B cell (primary cell): ENCODE measurements around the gene FLT1. TPM values are rescaled to one million over a fixed set of nuclear protein-coding genes. Genes with fewer than 3 reads are reported as not detected.

Source experiments
- ATAC-seq: fragments of 200-7000 bp; cut with Tn5 transposase; one replicate; pipeline ENCODE4 v1.10.0; 2021; ENCODE audit warnings: low read depth, mild to moderate bottlenecking, moderate number of reproducible peaks, moderate library complexity
- CTCF ChIA-PET: fragments of 350-600 bp; sonication (Branson Sonifier 250); formaldehyde crosslinking; loops from one replicate; lab custom pipeline; 2021; ENCODE audit warnings: antibody characterized with exemption, inconsistent platforms; lab: Charles Lee
- POLR2A ChIA-PET: fragments of 350-600 bp; sonication (Branson Sonifier 250); formaldehyde crosslinking; loops from one replicate; lab custom pipeline; 2021; ENCODE audit warnings: antibody characterized with exemption; lab: Charles Lee
- DNase-seq: peaks from one replicate; pipeline ENCODE4 v3.0.0; 2013
- H2AFZ ChIP-seq: 2 replicates; pipeline ENCODE4 v1.6.1; 2012; ENCODE audit warnings: mild to moderate bottlenecking, low read depth, low read length; ENCODE audit not compliant: insufficient read depth, poor library complexity, severe bottlenecking
- H3K27ac ChIP-seq, 2 donors: 1 replicate in 1 of 2; 2 replicates in 1 of 2; pipeline ENCODE4 v1.5.1; 2012 to 2013; ENCODE audit warnings: low read length in 2 of 2, mild to moderate bottlenecking in 2 of 2, moderate library complexity in 1 of 2
- H3K27me3 ChIP-seq, 4 experiments: fragments of 200-600 bp in 1 of 4; sonication (generic) in 1 of 4; replicated peaks in 1 of 4; 1 replicate in 2 of 4; 2 replicates in 2 of 4; pipeline versions ENCODE4 v1.6.1 to v1.7.0; 2013 to 2016; ENCODE audit warnings: low read length in 3 of 4, mild to moderate bottlenecking in 2 of 4, mixed read lengths in 1 of 4, moderate library complexity in 1 of 4; ENCODE audit not compliant: insufficient read depth in 4 of 4, control insufficient read depth in 3 of 4; ENCODE audit errors: control extremely low read depth in 1 of 4
- H3K36me3 ChIP-seq, 2 experiments: replicated peaks in 1 of 2; 1 replicate in 1 of 2; 2 replicates in 1 of 2; pipeline versions ENCODE4 v1.6.1 to v1.7.1; 2013; ENCODE audit warnings: low read length in 1 of 2; ENCODE audit not compliant: insufficient read depth in 2 of 2, control insufficient read depth in 1 of 2; ENCODE audit errors: control extremely low read depth in 1 of 2, extremely low read depth in 1 of 2
- H3K4me1 ChIP-seq, 2 donors: fragments of 200-600 bp in 1 of 2; sonication (generic) in 1 of 2; 1 replicate in 1 of 2; 2 replicates in 1 of 2; pipeline versions ENCODE4 v1.5.1 to v1.6.1; 2013 to 2017; ENCODE audit warnings: low read length in 2 of 2; ENCODE audit not compliant: control insufficient read depth in 2 of 2, insufficient read depth in 2 of 2
- H3K4me2 ChIP-seq: replicated peaks from 2 replicates; pipeline ENCODE3; 2012; ENCODE audit warnings: mild to moderate bottlenecking, low read depth, low read length; ENCODE audit not compliant: poor library complexity, severe bottlenecking
- H3K4me3 ChIP-seq, 5 experiments: fragments of 200-600 bp in 1 of 5; sonication (generic) in 1 of 5; 1 replicate in 3 of 5; 2 replicates in 2 of 5; pipeline versions ENCODE4 v1.5.1 to v1.7.0; 2011 to 2016; ENCODE audit warnings: low read length in 4 of 5, mild to moderate bottlenecking in 4 of 5, low read depth in 2 of 5, control low read depth in 1 of 5, moderate library complexity in 1 of 5; ENCODE audit not compliant: insufficient read depth in 1 of 5; ENCODE audit errors: control extremely low read depth in 1 of 5, extremely low read depth in 1 of 5
- H3K79me2 ChIP-seq: fragments of 200-600 bp; sonication (generic); one replicate; pipeline ENCODE4 v1.6.0; 2016; ENCODE audit warnings: low read length; ENCODE audit not compliant: control insufficient read depth, insufficient read depth
- H3K9ac ChIP-seq: fragments of 200-600 bp; sonication (generic); 2 replicates; pipeline ENCODE4 v1.6.1; 2017; ENCODE audit warnings: mild to moderate bottlenecking, low read length, moderate library complexity
- H3K9me3 ChIP-seq, 3 donors: one replicate each; pipeline versions ENCODE4 v1.6.1 to v1.7.1; 2013; ENCODE audit warnings: low read length in 2 of 3; ENCODE audit not compliant: control insufficient read depth in 2 of 3, insufficient read depth in 1 of 3; ENCODE audit errors: control extremely low read depth in 1 of 3
- H4K20me1 ChIP-seq: 2 replicates; pipeline ENCODE4 v1.6.0; 2012; ENCODE audit warnings: mild to moderate bottlenecking, low read length; ENCODE audit not compliant: insufficient read depth, control insufficient read depth, poor library complexity, severe bottlenecking
- H3K27ac Mint-ChIP-seq: one replicate; pipeline ENCODE4 v1.8.0; 2021; ENCODE audit warnings: mixed read lengths
- H3K27me3 Mint-ChIP-seq: one replicate; pipeline ENCODE4 v1.8.0; 2021; ENCODE audit warnings: mixed read lengths
- H3K4me1 Mint-ChIP-seq: one replicate; pipeline ENCODE4 v1.8.0; 2021; ENCODE audit warnings: mixed read lengths
- H3K4me3 Mint-ChIP-seq: one replicate; pipeline ENCODE4 v1.8.0; 2021; ENCODE audit warnings: mixed read lengths
- H3K9me3 Mint-ChIP-seq: one replicate; pipeline ENCODE4 v1.8.0; 2022; ENCODE audit warnings: mixed read lengths; ENCODE audit not compliant: insufficient read depth
- EZH2 ChIP-seq: IDR thresholded peaks from 2 replicates; pipeline ENCODE4 v1.6.1; 2012; ENCODE audit warnings: borderline replicate concordance, low read depth, mild to moderate bottlenecking, moderate library complexity, low read length; ENCODE audit not compliant: insufficient read depth, poor library complexity, severe bottlenecking
- WGBS: methylation state at CpG from one replicate; pipeline ENCODE4 v1.1.5; 2013; ENCODE audit warnings: missing lambda C conversion rate; ENCODE audit not compliant: insufficient coverage; 5-methylcytosine and 5-hydroxymethylcytosine counted together
- intact Hi-C: fragments of 100-400 bp; cut with micrococcal nuclease; formaldehyde crosslinking; loops from one replicate; pipeline ENCODE4 v1.10.0; 2022
- polyA plus RNA-seq: library from polyadenylated mRNA; depleted of rRNA; stranded (reverse); fragments of >200 nt; gene quantifications from 2 replicates; pipeline ENCODE4 v1.2.3, GENCODE V29; 2012
- total RNA-seq, 2 donors: library from RNA; stranded (reverse); fragments of 120-200 nt in 1 of 2; gene quantifications; 1 replicate in 1 of 2; 2 replicates in 1 of 2; pipeline versions ENCODE4 v1.2.3 to v1.2.4, GENCODE V29; 2013 to 2022
- TF ChIP-seq, protein P1 (sequence below): fragments of 200-600 bp; IDR thresholded peaks from one replicate; pipeline ENCODE4 v1.8.0; 2022; ENCODE audit warnings: antibody characterized with exemption, mild to moderate bottlenecking

The FLT1 gene
- total and polyA plus RNA-seq, 2 donors (not counting 1 experiment from before 2014, with no cell fraction given) = 1.1 to 1.2 TPM

- Histone ChIP-seq H3K9ac (no peak overlapping the region), H4K20me1 (no peaks in the 10 kb centered on the region), H3K4me1 (peaks cover 57 to 62% of the 10 kb centered on the region in 2 donors), H3K4me3 (peak overlapping the region in 1 of 5 experiments; percentile 29), H3K79me2 (no peaks in the 10 kb centered on the region), H3K27me3 (peaks cover 3 to 55% (median 36%) of the 10 kb centered on the region in 4 experiments), H3K9me3 (peaks cover 0 to 4% (median 0%) of the 10 kb centered on the region in 3 donors), H3K36me3 (no peaks in the 10 kb centered on the region), H2AFZ (no peak overlapping the region), H3K27ac (no peak overlapping the region), H3K4me2 (peak overlapping the region; percentile 57)
- Mint-ChIP-seq H3K4me1 (peaks cover 29% of the 10 kb centered on the region), H3K27ac (no peak overlapping the region), H3K27me3 (peaks cover 23% of the 10 kb centered on the region), H3K4me3 (peak overlapping the region; percentile 32), H3K9me3 (no peaks in the 10 kb centered on the region)
- DNase-seq = peak; percentile 81
- ChIA-PET POLR2A (no interaction called here), CTCF (interaction anchor here (1.0 kb wide), 1 partner anchor 204 kb away, joined by 3 read pairs; no protein-coding TSS in a partner anchor)
- ATAC-seq = peak; percentile 82
- TF ChIP-seq, protein P1, sequence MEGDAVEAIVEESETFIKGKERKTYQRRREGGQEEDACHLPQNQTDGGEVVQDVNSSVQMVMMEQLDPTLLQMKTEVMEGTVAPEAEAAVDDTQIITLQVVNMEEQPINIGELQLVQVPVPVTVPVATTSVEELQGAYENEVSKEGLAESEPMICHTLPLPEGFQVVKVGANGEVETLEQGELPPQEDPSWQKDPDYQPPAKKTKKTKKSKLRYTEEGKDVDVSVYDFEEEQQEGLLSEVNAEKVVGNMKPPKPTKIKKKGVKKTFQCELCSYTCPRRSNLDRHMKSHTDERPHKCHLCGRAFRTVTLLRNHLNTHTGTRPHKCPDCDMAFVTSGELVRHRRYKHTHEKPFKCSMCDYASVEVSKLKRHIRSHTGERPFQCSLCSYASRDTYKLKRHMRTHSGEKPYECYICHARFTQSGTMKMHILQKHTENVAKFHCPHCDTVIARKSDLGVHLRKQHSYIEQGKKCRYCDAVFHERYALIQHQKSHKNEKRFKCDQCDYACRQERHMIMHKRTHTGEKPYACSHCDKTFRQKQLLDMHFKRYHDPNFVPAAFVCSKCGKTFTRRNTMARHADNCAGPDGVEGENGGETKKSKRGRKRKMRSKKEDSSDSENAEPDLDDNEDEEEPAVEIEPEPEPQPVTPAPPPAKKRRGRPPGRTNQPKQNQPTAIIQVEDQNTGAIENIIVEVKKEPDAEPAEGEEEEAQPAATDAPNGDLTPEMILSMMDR = no peak
- TF ChIP-seq EZH2 = no peak
- intact Hi-C loops = loop anchor here (5.0 to 10.0 kb wide), 2 partner anchors 105 to 107 kb away; no protein-coding TSS in a partner anchor
- 1% methylated on average over 8 of the region's 13 CpGs for WGBS
These were observed 32.7 kb upstream of the FLT1 start for GRCh38 chr13:28527629-28528028.

DNA sequence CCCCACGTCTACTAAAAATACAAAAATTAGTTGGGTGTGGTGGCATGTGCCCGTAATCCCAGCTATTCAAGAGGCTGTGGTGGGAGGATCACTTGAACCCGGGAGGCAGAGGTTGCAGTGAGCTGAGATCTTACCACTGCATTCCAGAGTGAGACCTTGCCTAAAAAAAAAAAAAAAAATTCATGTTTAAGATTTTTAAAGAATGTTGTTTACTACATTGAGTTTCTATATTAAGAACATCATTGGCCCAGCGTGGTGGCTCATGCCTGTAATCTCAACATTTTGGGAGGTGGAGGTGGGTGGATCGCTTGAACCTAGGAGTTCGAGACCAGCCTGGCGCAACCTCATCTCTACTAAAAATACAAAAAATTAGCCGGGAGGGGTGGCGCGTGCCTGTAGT lies 31.9 kb upstream of the FLT1 start:
- no peak for TF ChIP-seq EZH2
- TF ChIP-seq, protein P1 = no peak
- Histone ChIP-seq H3K4me3 (no peak overlapping the region), H3K9me3 (peaks cover 0 to 4% (median 0%) of the 10 kb centered on the region in 3 donors), H3K27me3 (peaks cover 3 to 51% (median 34%) of the 10 kb centered on the region in 4 experiments), H2AFZ (no peak overlapping the region), H3K4me2 (peak overlapping the region; percentile 57), H3K36me3 (no peaks in the 10 kb centered on the region), H3K4me1 (peaks cover 54 to 58% of the 10 kb centered on the region in 2 donors), H3K9ac (no peak overlapping the region), H3K79me2 (no peaks in the 10 kb centered on the region), H3K27ac (no peak overlapping the region), H4K20me1 (no peaks in the 10 kb centered on the region)
- H3K4me3 Mint-ChIP-seq = no peak overlapping the region
- H3K27me3 Mint-ChIP-seq = peaks cover 23% of the 10 kb centered on the region
- no peak for ATAC-seq
- no peaks in the 10 kb centered on the region for H3K9me3 Mint-ChIP-seq
- CTCF ChIA-PET = no interaction called here
- peaks cover 29% of the 10 kb centered on the region for H3K4me1 Mint-ChIP-seq
- POLR2A ChIA-PET = no interaction called here
- DNase-seq = no peak
- 20% methylated on average over 2 of the region's 10 CpGs for WGBS
- H3K27ac Mint-ChIP-seq = no peak overlapping the region
- intact Hi-C loops = loop anchor here (5.0 to 10.0 kb wide), 2 partner anchors 105 to 108 kb away; no protein-coding TSS in a partner anchor
